Caco-2 (cell line): Measurements from ENCODE around the gene MPP3. TPM values are rescaled to one million over a fixed set of nuclear protein-coding genes. Genes with fewer than 3 reads are reported as not detected.

Experiments used
- BruUV-seq: library from RNA; stranded (reverse); fragments of 400-500 nt; replicated peaks from 2 replicates; lab custom pipeline; 2021; lab: Mats Ljungman, UMichigan
- CTCF ChIA-PET: fragments of 300-600 bp; sonication (Branson Sonifier 250); formaldehyde crosslinking; loops from one replicate; lab custom pipeline; 2022; ENCODE audit warnings: antibody characterized with exemption; lab: Charles Lee
- POLR2A ChIA-PET: fragments of 300-600 bp; sonication (Branson Sonifier 250); formaldehyde crosslinking; loops from one replicate; lab custom pipeline; 2022; ENCODE audit warnings: antibody characterized with exemption; lab: Charles Lee
- DNase-seq, 2 experiments: peaks; one replicate each; pipeline versions ENCODE4 v3.0.0 to v3.0.0-alpha.2; 2020 to 2022
- H3K27me3 ChIP-seq: replicated peaks from 2 replicates; pipeline ENCODE4 v1.6.0; 2011; ENCODE audit warnings: low read length; ENCODE audit not compliant: control insufficient read depth, insufficient read depth
- H3K36me3 ChIP-seq: 2 replicates; pipeline ENCODE4 v1.5.1; 2011; ENCODE audit warnings: low read length; ENCODE audit not compliant: control insufficient read depth, insufficient read depth
- H3K4me1 ChIP-seq: fragments of 250-450 bp; sonication (Bioruptor Pico); 2 replicates; pipeline ENCODE4 v1.5.1; 2020; ENCODE audit warnings: mild to moderate bottlenecking
- H3K4me3 ChIP-seq: 2 replicates; pipeline ENCODE4 v1.5.1; 2011; ENCODE audit warnings: low read depth, mild to moderate bottlenecking, control low read depth, low read length
- H3K9me3 ChIP-seq: fragments of 250-450 bp; sonication (Bioruptor Pico); 2 replicates; pipeline ENCODE4 v1.5.1; 2020; ENCODE audit warnings: mild to moderate bottlenecking, moderate library complexity
- H3K27ac Mint-ChIP-seq: one replicate; pipeline ENCODE4 v1.8.0; 2022; ENCODE audit warnings: mixed read lengths; ENCODE audit not compliant: unreplicated experiment
- H3K27me3 Mint-ChIP-seq: one replicate; pipeline ENCODE4 v1.8.0; 2022; ENCODE audit warnings: mixed read lengths; ENCODE audit not compliant: insufficient read depth, unreplicated experiment
- H3K36me3 Mint-ChIP-seq: one replicate; pipeline ENCODE4 v1.8.0; 2022; ENCODE audit warnings: mild to moderate bottlenecking, mixed read lengths; ENCODE audit not compliant: insufficient read depth, unreplicated experiment
- H3K4me1 Mint-ChIP-seq: one replicate; pipeline ENCODE4 v1.8.0; 2022; ENCODE audit warnings: low read depth, mixed read lengths; ENCODE audit not compliant: unreplicated experiment
- H3K4me3 Mint-ChIP-seq: one replicate; pipeline ENCODE4 v1.8.0; 2022; ENCODE audit warnings: mild to moderate bottlenecking, moderate library complexity, mixed read lengths; ENCODE audit not compliant: unreplicated experiment
- H3K9me3 Mint-ChIP-seq: one replicate; pipeline ENCODE4 v1.8.0; 2022; ENCODE audit warnings: mixed read lengths; ENCODE audit not compliant: unreplicated experiment
- intact Hi-C: fragments of 100-400 bp; cut with micrococcal nuclease; formaldehyde crosslinking; loops from one replicate; pipeline ENCODE4 v1.10.0; 2022; ENCODE audit not compliant: unreplicated experiment
- total RNA-seq: library from RNA; stranded (reverse); gene quantifications from 2 replicates; pipeline ENCODE4 v1.2.3, GENCODE V29; 2022
- TF ChIP-seq, protein P1 (sequence below), 2 experiments: fragments of 200-600 bp in 1 of 2; IDR thresholded peaks; 1 replicate in 1 of 2; 2 replicates in 1 of 2; pipeline versions ENCODE4 v1.5.1 to v1.8.0; 2011 to 2022; ENCODE audit warnings: antibody characterized with exemption in 1 of 2, control low read depth in 1 of 2, inconsistent platforms in 1 of 2, low read depth in 1 of 2, low read length in 1 of 2, mild to moderate bottlenecking in 1 of 2, moderate library complexity in 1 of 2; ENCODE audit not compliant: insufficient read depth in 1 of 2, severe bottlenecking in 1 of 2, unreplicated experiment in 1 of 2

Gene MPP3
- total RNA-seq, 1 experiment from 2014 or later, result 7.9 TPM

DNA sequence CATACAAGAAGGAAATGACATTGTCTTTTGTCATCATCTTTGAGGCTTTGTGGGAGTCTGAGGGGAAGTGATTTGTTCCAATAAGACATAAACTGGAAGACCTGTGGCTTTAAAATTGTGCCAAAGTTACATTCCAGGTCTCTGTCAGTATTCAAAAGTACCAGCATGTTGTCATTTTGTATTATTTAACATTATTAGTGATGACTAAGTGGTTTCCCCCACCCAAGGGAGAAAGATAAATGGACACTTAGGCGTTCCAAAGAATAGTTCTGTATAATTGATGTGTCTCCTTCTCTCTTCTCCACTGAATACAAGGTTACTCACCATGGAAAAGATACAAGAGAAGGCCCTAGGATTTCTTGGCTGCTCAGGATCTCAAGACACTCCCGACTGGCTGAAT, 48.9 kb downstream of the MPP3 start:
- ChIA-PET POLR2A (no interaction called here), CTCF (no interaction called here)
- no peaks in the 10 kb centered on the region for H3K9me3 Mint-ChIP-seq
- Histone ChIP-seq H3K4me3 (no peak overlapping the region), H3K4me1 (peaks cover 20% of the 10 kb centered on the region), H3K9me3 (no peaks in the 10 kb centered on the region), H3K36me3 (no peaks in the 10 kb centered on the region), H3K27me3 (no peaks in the 10 kb centered on the region)
- intact Hi-C loops, result no loop called here
- DNase-seq, result no peak
- no peaks in the 10 kb centered on the region for H3K36me3 Mint-ChIP-seq
- H3K4me3 Mint-ChIP-seq, result no peak overlapping the region
- peaks cover 20% of the 10 kb centered on the region for H3K4me1 Mint-ChIP-seq
- no peak overlapping the region for H3K27ac Mint-ChIP-seq
- BruUV-seq, result no TSS peak
- TF ChIP-seq, protein P1, sequence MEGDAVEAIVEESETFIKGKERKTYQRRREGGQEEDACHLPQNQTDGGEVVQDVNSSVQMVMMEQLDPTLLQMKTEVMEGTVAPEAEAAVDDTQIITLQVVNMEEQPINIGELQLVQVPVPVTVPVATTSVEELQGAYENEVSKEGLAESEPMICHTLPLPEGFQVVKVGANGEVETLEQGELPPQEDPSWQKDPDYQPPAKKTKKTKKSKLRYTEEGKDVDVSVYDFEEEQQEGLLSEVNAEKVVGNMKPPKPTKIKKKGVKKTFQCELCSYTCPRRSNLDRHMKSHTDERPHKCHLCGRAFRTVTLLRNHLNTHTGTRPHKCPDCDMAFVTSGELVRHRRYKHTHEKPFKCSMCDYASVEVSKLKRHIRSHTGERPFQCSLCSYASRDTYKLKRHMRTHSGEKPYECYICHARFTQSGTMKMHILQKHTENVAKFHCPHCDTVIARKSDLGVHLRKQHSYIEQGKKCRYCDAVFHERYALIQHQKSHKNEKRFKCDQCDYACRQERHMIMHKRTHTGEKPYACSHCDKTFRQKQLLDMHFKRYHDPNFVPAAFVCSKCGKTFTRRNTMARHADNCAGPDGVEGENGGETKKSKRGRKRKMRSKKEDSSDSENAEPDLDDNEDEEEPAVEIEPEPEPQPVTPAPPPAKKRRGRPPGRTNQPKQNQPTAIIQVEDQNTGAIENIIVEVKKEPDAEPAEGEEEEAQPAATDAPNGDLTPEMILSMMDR (IDR thresholded peaks at IDR 0.05; ENCODE audit: insufficient read depth in 1 of 2, low read depth in 1 of 2, low read length in 1 of 2, severe bottlenecking in 1 of 2, unreplicated experiment in 1 of 2), result no peak
- H3K27me3 Mint-ChIP-seq, result no peaks in the 10 kb centered on the region

DNA sequence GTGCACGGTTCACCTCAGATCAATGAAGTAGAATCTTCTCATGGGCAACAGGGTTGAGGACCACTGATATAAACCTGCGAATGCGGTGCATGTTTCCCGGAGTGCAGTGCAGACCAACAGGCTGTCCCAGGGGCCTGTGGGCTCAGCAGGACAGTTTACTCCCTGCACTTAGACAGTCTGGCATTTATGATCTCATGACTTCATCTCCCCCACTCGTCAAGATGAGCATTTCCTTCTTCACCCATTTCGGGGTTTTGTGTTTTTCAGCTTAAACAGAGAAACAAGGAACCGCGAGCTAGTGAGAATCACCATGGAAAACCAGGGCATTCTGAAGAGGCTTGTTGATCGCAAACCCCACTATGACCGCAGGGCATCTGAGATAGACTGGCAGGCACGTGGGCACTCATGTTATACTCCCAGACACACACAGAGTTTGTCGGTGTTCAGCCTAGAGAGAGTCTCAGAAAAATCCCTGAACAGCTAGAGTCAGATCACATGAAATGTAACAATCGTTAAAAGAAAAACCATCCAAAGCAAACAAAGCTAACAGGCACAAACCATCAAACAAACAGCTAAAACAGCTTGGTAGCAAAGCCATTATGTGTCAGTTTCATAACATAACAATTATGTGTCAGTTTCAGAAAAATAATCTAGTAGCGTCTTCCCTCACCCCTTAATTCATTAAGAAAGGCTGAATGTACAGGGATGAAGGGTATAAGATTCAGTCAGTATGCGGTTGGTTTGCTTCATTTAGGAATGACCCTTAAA, 49.8 kb downstream of the MPP3 start:
- Mint-ChIP-seq H3K36me3 (peaks cover 7% of the 10 kb centered on the region), H3K4me3 (no peak overlapping the region), H3K9me3 (no peaks in the 10 kb centered on the region), H3K27me3 (no peaks in the 10 kb centered on the region), H3K4me1 (peaks cover 21% of the 10 kb centered on the region), H3K27ac (no peak overlapping the region)
- H3K36me3 ChIP-seq, result no peaks in the 10 kb centered on the region
- intact Hi-C loops, result no loop called here
- no peaks in the 10 kb centered on the region for H3K27me3 ChIP-seq
- CTCF ChIA-PET, result no interaction called here
- POLR2A ChIA-PET, result no interaction called here
- H3K9me3 ChIP-seq, result no peaks in the 10 kb centered on the region
- H3K4me1 ChIP-seq, result peaks cover 20% of the 10 kb centered on the region
- H3K4me3 ChIP-seq, result no peak overlapping the region
- DNase-seq, result no peak
- BruUV-seq, result no TSS peak
- TF ChIP-seq, protein P1 (IDR thresholded peaks at IDR 0.05; ENCODE audit: insufficient read depth in 1 of 2, low read depth in 1 of 2, low read length in 1 of 2, severe bottlenecking in 1 of 2, unreplicated experiment in 1 of 2), result no peak

DNA sequence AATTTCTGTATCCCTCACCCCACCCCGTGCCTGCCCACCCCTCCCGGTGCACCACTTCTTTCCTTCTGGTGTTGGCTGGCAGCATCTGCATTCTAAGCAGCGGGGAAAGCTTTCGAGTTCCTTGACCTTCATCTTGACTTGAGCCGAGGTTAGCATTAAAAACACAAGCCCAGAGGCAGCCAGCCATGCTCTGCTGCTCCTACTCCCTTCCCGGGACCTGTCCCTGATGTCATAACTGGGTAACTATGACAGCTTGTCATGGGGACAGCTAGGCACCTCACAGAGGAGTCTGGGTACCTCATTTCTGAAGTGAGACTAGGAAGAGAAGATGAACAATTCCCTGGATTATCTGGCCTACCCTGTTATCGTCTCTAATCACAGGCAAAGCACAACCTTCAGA, 52.8 kb downstream of the MPP3 start, which contains the start of gene CFAP97D1:
Gene CFAP97D1, plus strand, starts transcription at position 301 of the 400 bp plus-strand sequence. Its CDS starts 28 bp downstream, at position 329.
- no TSS peak for BruUV-seq
- no peak for DNase-seq
- intact Hi-C loops, result loop anchor here (1.0 kb wide), 1 partner anchor 66 kb away; no protein-coding TSS in a partner anchor
- H3K27ac Mint-ChIP-seq, result peak within 1 kb of the TSS; percentile 97
- H3K36me3 ChIP-seq, result peaks cover 2% of the 10 kb centered on the region; the same call in 1 of the 2 replicates
- peak within 1 kb of the TSS; percentile 77 for H3K4me3 Mint-ChIP-seq
- TF ChIP-seq, protein P1 (IDR thresholded peaks at IDR 0.05; ENCODE audit: insufficient read depth in 1 of 2, low read depth in 1 of 2, low read length in 1 of 2, severe bottlenecking in 1 of 2, unreplicated experiment in 1 of 2), result no peak
- no peaks in the 10 kb centered on the region for H3K27me3 Mint-ChIP-seq
- no peaks in the 10 kb centered on the region for H3K9me3 Mint-ChIP-seq
- peak within 1 kb of the TSS; percentile 98 for H3K4me3 ChIP-seq
- POLR2A ChIA-PET, result interaction anchor here (0.6 kb wide), 1 partner anchor 13 kb away, joined by 22 read pairs; no protein-coding TSS in a partner anchor
- CTCF ChIA-PET, result no interaction called here
- peaks cover 36% of the 10 kb centered on the region for H3K36me3 Mint-ChIP-seq
- peaks cover 27% of the 10 kb centered on the region for H3K4me1 Mint-ChIP-seq
- no peaks in the 10 kb centered on the region for H3K27me3 ChIP-seq
- peaks cover 28% of the 10 kb centered on the region for H3K4me1 ChIP-seq
- no peaks in the 10 kb centered on the region for H3K9me3 ChIP-seq
